K562 treated with DMSO at 1 percent for 48 hours (cell line): ENCODE measurements around the gene SCRN1. TPM values are rescaled to one million over a fixed set of nuclear protein-coding genes. Genes with fewer than 3 reads are reported as not detected.

Source experiments
- total RNA-seq: library from RNA; unstranded; fragments of 300-600 nt; gene quantifications from 2 replicates; pipeline ENCODE4 v1.2.3, GENCODE V29; 2022; ENCODE audit warnings: low replicate concordance; ENCODE audit errors: extremely low read depth

The SCRN1 gene
- total RNA-seq: not detected in 2 replicates

GRCh38 chr7:29989257-29989995, at the start of gene SCRN1:
Gene SCRN1 (minus strand): TSS chr7:29989801. CDS start chr7:29969067, 20,734 bp downstream.

GRCh38 chr7:30028216-30028748, 38.7 kb upstream of the SCRN1 start, which contains the start of gene PLEKHA8:
Gene PLEKHA8 (plus strand): TSS chr7:30028412. CDS start chr7:30028763, 351 bp downstream.

GRCh38 chr7:30026229-30027064, 36.8 kb upstream of the SCRN1 start, which contains the start of gene FKBP14:
Gene FKBP14 (minus strand): TSS chr7:30026702. CDS start chr7:30026508, 194 bp downstream.

Other genes with a start within 250 kb of the SCRN1 start
- gene WIPF3, start 183.3 kb downstream of the SCRN1 start, total RNA-seq: not detected in 2 replicates
- not detected in 2 replicates for gene FKBP14, start 36.9 kb upstream of the SCRN1 start, total RNA-seq
- not detected in 2 replicates for gene PLEKHA8, start 38.6 kb upstream of the SCRN1 start, total RNA-seq
- not detected in 2 replicates for gene MTURN, start 145.2 kb upstream of the SCRN1 start, total RNA-seq